Common myeloid progenitor, CD34-positive (primary cell): ENCODE results near the gene SERGEF.
"Not testable (repeated sequence)": the region's sequence is repeated elsewhere in the genome, so short reads cannot be mapped to it uniquely, and the experiment has no call there.

Experiments used
- CTCF ChIA-PET: fragments of 350-600 bp; sonication (Branson Sonifier 250); formaldehyde crosslinking; loops from one replicate; lab custom pipeline; 2021; ENCODE audit warnings: antibody characterized with exemption; lab: Charles Lee
- POLR2A ChIA-PET: fragments of 350-600 bp; sonication (Branson Sonifier 250); formaldehyde crosslinking; loops from one replicate; lab custom pipeline; 2021; ENCODE audit warnings: antibody characterized with exemption; lab: Charles Lee
- DNase-seq, 3 donors: peaks; one replicate each; pipeline versions ENCODE4 v3.0.0 to v3.0.0-alpha.2; 2013
- H3K27ac ChIP-seq, 2 experiments: 1 replicate in 1 of 2; 2 replicates in 1 of 2; pipeline ENCODE4 v1.7.0; 2013; ENCODE audit warnings: inconsistent platforms in 2 of 2, low read length in 2 of 2, mild to moderate bottlenecking in 2 of 2, low read depth in 1 of 2, moderate library complexity in 1 of 2; ENCODE audit not compliant: severe bottlenecking in 2 of 2, insufficient read depth in 1 of 2, poor library complexity in 1 of 2
- H3K27me3 ChIP-seq, 5 experiments: replicated peaks in 2 of 5; 1 replicate in 3 of 5; 2 replicates in 2 of 5; pipeline versions ENCODE4 v1.6.1 to v1.7.0; 2013; ENCODE audit warnings: low read length in 4 of 5, mild to moderate bottlenecking in 2 of 5, moderate library complexity in 2 of 5, inconsistent platforms in 1 of 5; ENCODE audit not compliant: insufficient read depth in 5 of 5, control insufficient read depth in 4 of 5
- H3K36me3 ChIP-seq, 4 experiments: 1 replicate in 2 of 4; 2 replicates in 2 of 4; pipeline versions ENCODE4 v1.6.1 to v1.7.0; 2013; ENCODE audit warnings: low read length in 3 of 4, control low read depth in 1 of 4, mild to moderate bottlenecking in 1 of 4; ENCODE audit not compliant: control insufficient read depth in 4 of 4, insufficient read depth in 4 of 4
- H3K4me1 ChIP-seq, 4 experiments: 1 replicate in 3 of 4; 2 replicates in 1 of 4; pipeline versions ENCODE4 v1.6.1 to v1.7.1; 2013; ENCODE audit warnings: low read length in 3 of 4, mild to moderate bottlenecking in 3 of 4, control low read depth in 1 of 4, inconsistent platforms in 1 of 4, moderate library complexity in 1 of 4; ENCODE audit not compliant: control insufficient read depth in 4 of 4, insufficient read depth in 4 of 4; ENCODE audit errors: control extremely low read depth in 1 of 4
- H3K4me3 ChIP-seq, 7 experiments: 1 replicate in 4 of 7; 2 replicates in 3 of 7; pipeline versions ENCODE4 v1.5.1 to v1.7.0; 2013; ENCODE audit warnings: mild to moderate bottlenecking in 7 of 7, low read length in 6 of 7, moderate library complexity in 6 of 7, inconsistent platforms in 2 of 7, low read depth in 2 of 7, control low read depth in 1 of 7; ENCODE audit not compliant: insufficient read depth in 4 of 7, control insufficient read depth in 1 of 7; ENCODE audit errors: extremely low read depth in 1 of 7
- H3K9me3 ChIP-seq, 5 experiments: 1 replicate in 4 of 5; 2 replicates in 1 of 5; pipeline versions ENCODE4 v1.6.1 to v1.7.1; 2013; ENCODE audit warnings: low read length in 4 of 5, mild to moderate bottlenecking in 2 of 5, inconsistent platforms in 1 of 5, low read depth in 1 of 5, moderate library complexity in 1 of 5; ENCODE audit not compliant: control insufficient read depth in 4 of 5, insufficient read depth in 2 of 5; ENCODE audit errors: control extremely low read depth in 1 of 5
- WGBS: methylation state at CpG from one replicate; pipeline ENCODE4 v1.1.5; 2013; ENCODE audit not compliant: insufficient coverage; 5-methylcytosine and 5-hydroxymethylcytosine counted together

SERGEF gene

DNA sequence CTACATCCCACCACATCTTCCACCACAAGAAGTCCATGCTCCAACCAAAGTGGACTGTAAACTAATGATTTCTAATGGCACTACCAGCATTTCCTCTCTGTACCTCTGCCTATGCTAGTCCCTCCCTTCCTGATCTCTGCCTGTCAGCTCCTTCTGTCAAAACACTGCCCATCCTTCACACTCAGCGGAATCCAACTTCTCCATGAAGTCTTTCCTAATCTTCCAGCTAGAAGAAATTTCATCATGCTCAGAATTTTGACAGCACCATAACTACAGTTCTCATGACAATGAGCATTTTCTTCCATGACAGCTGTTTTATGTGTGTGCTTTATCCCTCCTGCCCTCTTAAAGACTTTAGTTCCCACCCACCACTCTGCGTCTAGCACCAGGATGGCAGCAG, 111.4 kb downstream of the SERGEF start:
- no peak for DNase-seq
- CTCF ChIA-PET = interaction anchor here (1.2 kb wide), 2 partner anchors 12 to 77 kb away, joined by 3 to 5 read pairs; no protein-coding TSS in a partner anchor
- Histone ChIP-seq H3K4me3 (no peak overlapping the region), H3K27me3 (no peaks in the 10 kb centered on the region), H3K9me3 (no peaks in the 10 kb centered on the region), H3K27ac (no peak overlapping the region), H3K36me3 (no peaks in the 10 kb centered on the region), H3K4me1 (no peaks in the 10 kb centered on the region)
- WGBS = 92% methylated on average over 1 of the region's 2 CpGs
- POLR2A ChIA-PET = no interaction called here

DNA sequence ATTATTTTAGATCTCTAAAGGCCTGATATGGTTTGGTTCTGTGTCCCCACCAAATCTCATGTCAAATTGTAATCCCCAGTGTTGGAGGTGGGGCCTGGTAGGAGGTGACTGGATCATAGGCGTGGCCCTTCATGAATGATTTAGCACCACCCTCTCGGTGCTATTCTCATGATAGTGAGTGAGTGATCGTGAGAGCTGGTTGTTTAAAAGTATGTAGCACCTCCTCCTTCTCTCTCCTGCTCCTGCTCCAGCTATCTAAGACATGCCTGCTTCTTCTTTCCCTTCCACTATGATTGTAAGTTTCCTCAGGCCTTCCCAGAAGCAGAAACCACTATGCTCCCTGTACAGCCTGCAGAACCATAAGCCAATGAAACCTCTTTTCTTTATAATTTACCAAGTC, 114.1 kb downstream of the SERGEF start:
- no peaks in the 10 kb centered on the region for H3K27me3 ChIP-seq
- POLR2A ChIA-PET = no interaction called here
- DNase-seq = no peak
- WGBS = no CpG with 5 or more reads among the region's 3 CpGs
- H3K4me1 ChIP-seq = no peaks in the 10 kb centered on the region
- no peak overlapping the region for H3K27ac ChIP-seq
- H3K36me3 ChIP-seq = no peaks in the 10 kb centered on the region
- H3K4me3 ChIP-seq = no peak overlapping the region
- CTCF ChIA-PET = no interaction called here
- no peaks in the 10 kb centered on the region for H3K9me3 ChIP-seq

DNA sequence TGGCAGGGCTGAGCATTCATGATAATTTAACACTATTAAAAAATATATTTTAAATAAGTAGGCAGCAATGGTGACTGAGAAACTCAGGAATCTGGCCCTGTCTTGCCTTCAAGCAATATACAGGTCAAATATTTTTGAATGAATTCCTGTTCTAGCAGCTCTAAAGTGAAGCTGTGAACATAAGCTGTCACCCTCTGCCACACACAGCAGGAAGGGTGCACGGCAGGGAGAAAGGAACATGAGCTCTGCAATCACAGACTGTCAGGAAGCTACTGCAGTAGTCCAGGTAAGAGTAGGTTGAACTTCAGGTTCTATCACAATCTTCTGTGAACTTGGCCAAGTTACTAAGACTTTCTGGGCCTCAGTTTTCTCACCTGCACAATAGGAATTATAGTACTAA, 114.8 kb downstream of the SERGEF start:
- CTCF ChIA-PET = no interaction called here
- no peaks in the 10 kb centered on the region for H3K4me1 ChIP-seq
- 100% methylated on average over 1 of the region's 1 CpG for WGBS
- DNase-seq = no peak
- POLR2A ChIA-PET = no interaction called here
- no peaks in the 10 kb centered on the region for H3K9me3 ChIP-seq
- H3K27me3 ChIP-seq = no peaks in the 10 kb centered on the region
- H3K36me3 ChIP-seq = no peaks in the 10 kb centered on the region
- no peak overlapping the region for H3K27ac ChIP-seq
- H3K4me3 ChIP-seq = no peak overlapping the region

DNA sequence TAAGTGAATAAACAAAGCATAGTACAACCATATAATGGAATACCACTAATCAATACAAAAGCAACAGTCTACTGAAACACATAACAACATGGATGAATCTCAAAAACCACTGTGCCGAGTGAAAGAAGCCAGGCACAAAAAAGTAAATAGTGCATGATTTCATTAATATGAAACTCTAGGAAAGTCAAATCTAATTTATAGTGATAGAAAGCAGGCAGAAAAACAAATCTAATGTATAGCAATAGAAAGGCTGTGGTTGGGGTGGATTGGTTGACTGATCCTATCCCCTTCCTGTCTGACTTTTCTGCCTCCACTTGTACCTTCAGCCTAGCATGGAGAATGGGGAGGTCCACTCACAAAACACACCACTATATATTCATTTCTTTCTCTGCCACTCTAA, 115.4 kb downstream of the SERGEF start:
- CTCF ChIA-PET = interaction anchor here (0.6 kb wide), 1 partner anchor 44 kb away, joined by 3 read pairs; no protein-coding TSS in a partner anchor
- Histone ChIP-seq H3K27me3 (no peaks in the 10 kb centered on the region), H3K27ac (no peak overlapping the region), H3K4me3 (no peak overlapping the region), H3K36me3 (no peaks in the 10 kb centered on the region), H3K9me3 (no peaks in the 10 kb centered on the region), H3K4me1 (no peaks in the 10 kb centered on the region)
- DNase-seq = no peak
- POLR2A ChIA-PET = no interaction called here
- WGBS = no CpG with 5 or more reads among the region's 1 CpG

DNA sequence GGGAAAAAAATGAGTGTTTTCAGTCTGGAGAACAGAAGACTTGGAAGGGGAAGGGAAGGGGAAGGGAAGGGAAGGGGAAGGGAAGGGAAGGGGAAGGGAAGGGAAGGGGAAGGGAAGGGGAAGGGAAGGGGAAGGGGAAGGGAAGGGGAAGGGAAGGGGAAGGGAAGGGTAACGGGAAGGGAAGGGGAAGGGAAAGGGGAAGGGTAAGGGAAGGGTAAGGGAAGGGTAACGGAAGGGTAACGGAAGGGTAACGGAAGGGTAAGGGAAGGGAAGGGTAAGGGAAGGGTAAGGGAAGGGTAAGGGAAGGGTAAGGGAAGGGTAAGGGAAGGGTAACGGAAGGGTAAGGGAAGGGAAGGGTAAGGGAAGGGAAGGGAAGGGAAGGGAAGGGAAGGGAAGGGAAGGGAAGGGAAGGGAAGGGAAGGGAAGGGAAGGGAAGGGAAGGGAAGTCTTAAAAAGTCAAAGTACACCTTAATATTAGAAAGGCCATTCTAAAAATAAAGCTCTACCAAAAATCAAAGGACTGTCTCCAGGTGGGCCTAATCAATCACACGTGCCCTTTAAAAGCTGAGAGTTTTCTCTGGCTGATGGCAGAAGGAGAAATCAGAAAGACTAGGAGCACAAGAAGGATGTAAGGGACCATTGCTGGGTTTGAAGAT, 116.2 kb downstream of the SERGEF start:
- POLR2A ChIA-PET, H3K27me3 ChIP-seq, H3K27ac ChIP-seq, H3K36me3 ChIP-seq, DNase-seq, H3K9me3 ChIP-seq, H3K4me3 ChIP-seq, H3K4me1 ChIP-seq: not testable (repeated sequence)
- 100% methylated on average over 3 of the region's 6 CpGs for WGBS
- CTCF ChIA-PET = interaction anchor here (0.6 kb wide), 1 partner anchor 43 kb away, joined by 3 read pairs; no protein-coding TSS in a partner anchor

DNA sequence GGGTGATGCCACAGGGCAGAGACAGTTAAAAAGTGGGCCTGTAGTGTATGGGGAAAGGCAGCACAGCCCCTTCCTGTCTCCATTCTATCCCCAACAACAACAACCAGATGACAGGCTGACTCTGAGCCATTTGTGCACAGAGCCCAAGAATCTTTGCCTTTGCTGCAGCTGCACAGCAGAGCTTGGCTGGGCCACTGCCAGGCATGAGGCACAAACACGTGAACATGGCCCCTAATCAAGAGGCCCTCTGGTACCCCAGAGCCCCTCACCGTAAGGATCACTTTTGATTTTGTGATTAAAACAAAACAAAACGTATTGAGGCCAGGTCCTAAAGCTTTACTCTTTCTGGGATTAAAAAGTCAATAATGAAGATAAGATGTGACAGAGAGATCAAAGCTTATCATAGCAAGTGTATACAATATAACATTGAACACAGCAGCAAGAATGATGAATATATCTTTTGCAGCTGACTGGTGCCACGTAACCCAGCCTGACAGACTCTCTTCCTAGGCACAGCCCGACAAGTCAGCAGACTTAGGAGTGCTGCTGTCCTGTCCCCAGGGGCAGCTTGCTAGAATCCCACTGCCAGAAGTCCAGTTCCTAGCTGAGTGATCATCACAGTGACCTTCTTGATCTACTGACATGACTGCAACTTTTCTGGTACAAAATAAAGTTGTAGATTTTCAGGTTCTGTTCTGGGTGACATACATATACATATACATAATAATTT, 117.8 kb downstream of the SERGEF start:
- H3K4me3 ChIP-seq = no peak overlapping the region
- WGBS = 98% methylated on average over 5 of the region's 5 CpGs
- no peaks in the 10 kb centered on the region for H3K36me3 ChIP-seq
- no peak overlapping the region for H3K27ac ChIP-seq
- POLR2A ChIA-PET = no interaction called here
- no peaks in the 10 kb centered on the region for H3K27me3 ChIP-seq
- H3K9me3 ChIP-seq = no peaks in the 10 kb centered on the region
- H3K4me1 ChIP-seq = no peaks in the 10 kb centered on the region
- no peak for DNase-seq
- CTCF ChIA-PET = interaction anchor here (1.0 kb wide), 1 partner anchor 11 kb away, joined by 3 read pairs; no protein-coding TSS in a partner anchor

DNA sequence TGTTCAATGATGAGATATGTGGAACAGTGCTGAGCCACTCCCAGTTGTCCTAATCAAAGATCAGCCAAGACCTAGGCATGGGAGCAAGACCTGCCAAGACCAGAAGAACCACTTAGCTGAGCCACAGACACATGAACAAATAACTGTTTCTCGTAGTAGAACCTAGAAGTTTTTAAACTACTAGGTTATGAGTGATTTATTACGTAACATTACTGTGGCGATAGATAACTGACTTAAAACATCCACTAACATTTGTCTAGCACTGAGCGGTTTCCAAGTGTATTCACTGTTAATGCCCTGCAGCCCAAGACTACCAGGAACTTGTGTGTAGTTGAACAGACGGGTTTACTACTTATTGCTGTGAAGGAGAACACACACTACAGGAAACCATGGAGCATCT, 120.4 kb downstream of the SERGEF start:
- Histone ChIP-seq H3K27ac (no peak overlapping the region), H3K4me3 (no peak overlapping the region), H3K4me1 (no peaks in the 10 kb centered on the region), H3K36me3 (no peaks in the 10 kb centered on the region), H3K9me3 (no peaks in the 10 kb centered on the region), H3K27me3 (no peaks in the 10 kb centered on the region)
- CTCF ChIA-PET = no interaction called here
- POLR2A ChIA-PET = no interaction called here
- 100% methylated on average over 1 of the region's 5 CpGs for WGBS
- no peak for DNase-seq
